ENCODE data around the gene KSR2.
A peak's percentile ranks its signal among the peaks of the same experiment; 100 is the strongest.

Gene KSR2

DNA sequence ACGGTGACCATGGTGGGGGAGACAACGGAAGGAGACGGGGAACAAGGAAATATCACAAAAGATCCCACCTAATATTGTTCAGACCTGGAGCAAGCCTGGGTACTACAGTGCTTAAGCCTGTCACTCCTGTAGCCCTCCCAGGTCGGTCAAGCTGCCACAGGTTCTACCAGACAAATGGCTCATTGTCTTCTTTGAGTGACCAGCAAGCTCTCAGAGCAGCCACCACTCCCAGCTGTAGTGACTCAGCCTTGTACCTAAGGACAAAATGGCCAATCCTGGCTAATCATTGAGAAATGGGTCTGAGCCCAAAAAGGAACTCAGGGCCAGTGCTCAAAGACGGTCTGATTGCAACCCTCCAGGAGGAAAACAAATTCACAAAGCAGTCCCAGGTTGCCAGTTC, 368.9 kb downstream of the KSR2 start:
- no peak for DNase-seq

DNA sequence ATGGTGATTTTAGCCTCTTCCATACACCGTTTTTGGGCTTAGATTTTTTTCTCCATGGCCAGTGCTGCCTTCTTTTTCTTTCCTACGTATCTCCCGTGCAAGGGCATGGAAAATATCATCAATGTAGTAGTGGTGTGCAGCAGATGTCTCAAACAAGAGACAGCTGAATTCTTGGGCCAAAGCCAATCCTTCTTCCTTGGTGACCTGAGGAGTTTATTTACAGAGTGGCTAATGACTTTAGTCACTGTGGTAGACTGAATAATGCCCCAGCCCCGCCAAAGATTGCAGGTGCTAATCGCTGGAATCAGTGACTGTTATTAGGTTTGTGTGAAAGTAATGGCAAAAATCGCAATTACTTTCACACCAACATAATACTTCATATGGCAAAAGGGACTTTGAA, 371.8 kb downstream of the KSR2 start:
- peak; percentile 25 for DNase-seq

GRCh38 chr12:117595751-117596150, 373.0 kb downstream of the KSR2 start:
- DNase-seq: no peak

DNA sequence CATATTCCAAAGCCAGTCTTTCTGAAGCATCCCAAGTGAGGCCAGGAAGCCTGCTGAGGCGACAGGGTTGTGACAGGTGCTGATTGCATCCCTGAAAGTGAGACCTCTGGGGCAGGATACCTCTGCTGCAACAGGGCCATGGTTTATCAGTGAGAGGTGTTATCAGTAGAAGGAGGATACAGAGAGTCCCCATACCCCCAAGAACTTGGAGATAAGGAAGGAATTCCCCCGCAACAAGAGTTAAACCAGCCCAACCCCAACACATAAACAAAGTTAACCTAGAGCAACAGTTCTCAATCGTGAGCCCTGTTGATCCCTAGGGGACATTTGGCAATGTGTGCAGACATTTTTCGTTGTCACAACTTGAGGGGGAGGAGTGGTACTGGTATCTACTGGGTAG, 374.3 kb downstream of the KSR2 start:
- no peak for DNase-seq

DNA sequence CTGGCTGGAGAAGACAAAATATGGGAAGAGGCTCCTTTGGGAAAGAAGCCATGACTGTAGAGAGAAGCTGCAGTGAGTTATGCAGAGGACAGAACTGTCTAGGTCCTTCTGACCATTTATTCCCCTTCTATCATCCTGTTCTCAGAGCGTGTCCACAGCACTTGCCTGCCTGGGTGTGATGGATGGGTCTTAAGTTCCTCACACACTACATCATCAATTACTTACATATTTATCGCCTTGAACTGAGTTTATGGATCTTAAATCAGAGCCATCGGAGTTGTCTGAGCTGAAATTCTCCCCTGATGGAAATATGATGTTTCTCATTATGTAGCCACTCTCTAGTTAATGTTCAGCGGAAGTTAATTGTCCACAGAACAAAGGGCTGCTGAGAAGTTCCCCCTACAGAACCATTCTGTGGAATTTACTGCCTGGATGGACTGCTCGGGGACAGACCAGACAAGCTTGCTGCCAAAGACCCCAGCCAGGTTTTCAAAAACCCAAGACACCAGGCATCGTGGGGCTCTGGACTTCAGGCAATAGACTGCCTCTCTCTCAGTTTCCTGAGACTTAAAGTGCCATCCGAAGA, 374.9 kb downstream of the KSR2 start:
- no peak for DNase-seq

GRCh38 chr12:117592588-117593305, 376.0 kb downstream of the KSR2 start:
- DNase-seq: no peak

- no peak for DNase-seq
Observed at GRCh38 chr12:117590999-117591398, 377.8 kb downstream of the KSR2 start.

- DNase-seq: no peak
Observed at GRCh38 chr12:117590386-117590785, 378.4 kb downstream of the KSR2 start.

DNA sequence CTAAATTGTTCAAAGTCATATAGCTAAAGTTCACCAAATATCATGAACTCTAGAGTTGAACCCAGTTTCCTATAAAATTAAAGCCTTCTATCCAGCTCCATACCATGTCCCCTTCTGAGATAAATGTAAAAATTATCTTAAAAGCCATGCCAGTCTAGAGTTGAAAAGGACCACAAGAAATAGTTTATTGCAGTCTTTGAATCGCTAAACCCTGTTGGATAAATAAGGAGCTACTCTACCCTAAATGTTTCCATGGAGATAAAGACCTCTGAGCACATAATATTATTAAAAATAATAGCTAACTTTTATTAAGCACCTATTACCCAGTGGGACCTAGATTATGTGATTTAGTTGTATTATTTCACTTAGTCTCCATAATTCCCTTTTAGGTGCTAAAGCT, 379.8 kb downstream of the KSR2 start:
- DNase-seq: no peak

DNA sequence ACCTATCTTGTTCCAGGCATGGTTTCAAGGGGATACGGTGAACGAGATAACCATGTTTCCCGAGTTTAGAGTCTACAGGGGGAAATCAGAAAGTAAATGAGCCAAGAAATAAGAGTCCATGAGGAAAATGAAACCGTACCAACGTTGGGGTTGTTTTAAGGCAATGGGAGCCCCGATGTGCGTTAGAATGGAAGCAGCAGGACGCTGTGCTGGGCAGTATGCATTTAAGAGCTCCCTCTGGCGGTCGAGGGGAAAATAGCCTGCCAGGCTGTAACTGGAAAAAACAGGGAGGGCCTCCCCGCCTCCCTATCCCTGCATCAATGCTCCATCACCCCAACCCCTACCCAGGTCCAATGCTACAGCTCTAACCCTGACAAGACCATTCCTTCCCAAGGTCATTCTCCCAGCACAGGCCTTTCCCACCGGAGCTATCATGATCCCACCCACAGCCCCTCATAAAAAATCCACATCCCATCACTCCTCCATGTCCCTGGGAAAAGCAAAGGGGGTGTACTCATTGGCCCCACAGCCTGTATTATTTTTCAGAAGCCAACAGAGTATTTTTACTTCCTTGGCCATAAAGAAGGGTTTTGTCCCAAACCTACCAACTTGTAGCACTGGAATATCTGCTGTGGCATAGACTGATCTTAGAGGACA, 381.0 kb downstream of the KSR2 start:
- DNase-seq: no peak

DNA sequence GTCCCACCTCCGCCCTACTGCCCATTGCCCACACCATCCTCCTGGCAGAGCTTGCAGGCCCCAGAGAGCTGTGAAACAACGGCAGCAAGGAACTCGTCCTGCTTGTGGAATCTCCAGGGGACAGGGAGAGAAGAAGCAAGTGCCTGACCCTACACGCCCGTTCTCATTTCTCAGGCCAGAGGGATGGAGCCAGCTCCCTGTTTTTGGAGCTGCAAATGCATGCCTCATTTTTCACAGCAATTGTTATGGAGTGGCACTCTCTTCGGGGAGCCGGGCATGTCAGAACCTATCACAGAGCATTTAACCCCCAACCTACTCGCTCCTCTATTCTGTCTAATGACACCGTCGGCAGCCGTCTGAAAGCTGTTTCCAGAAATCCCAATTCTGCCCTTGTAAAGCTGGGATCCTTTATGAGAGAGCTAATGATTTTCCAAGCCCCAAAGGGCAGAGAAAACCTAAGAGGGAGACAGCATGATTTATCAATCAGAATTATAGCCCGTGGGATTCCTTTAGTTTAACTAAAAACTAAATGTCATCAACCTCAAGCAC, 385.0 kb downstream of the KSR2 start:
- DNase-seq: peak; percentile 67

DNA sequence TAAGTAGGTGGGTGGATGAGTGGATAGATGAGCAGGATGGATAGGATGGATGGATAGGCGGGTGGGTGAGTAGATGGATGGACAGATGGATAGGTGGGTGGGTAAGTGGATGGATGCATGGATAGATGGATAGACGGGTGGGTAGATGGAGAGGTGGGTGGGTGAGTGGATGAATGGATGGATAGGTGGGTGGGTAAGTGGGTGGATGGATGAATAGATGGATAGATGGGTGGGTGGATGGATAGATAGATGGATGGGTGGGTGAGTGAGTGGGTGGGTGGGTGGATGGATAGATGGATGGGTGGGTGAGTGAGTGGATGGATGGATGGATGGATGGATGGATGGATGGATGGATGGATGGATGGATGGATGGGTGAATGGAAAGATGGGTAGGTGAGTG, 385.7 kb downstream of the KSR2 start:
- DNase-seq: no peak

GRCh38 chr12:117582135-117582784, 386.5 kb downstream of the KSR2 start:
- DNase-seq: no peak

DNA sequence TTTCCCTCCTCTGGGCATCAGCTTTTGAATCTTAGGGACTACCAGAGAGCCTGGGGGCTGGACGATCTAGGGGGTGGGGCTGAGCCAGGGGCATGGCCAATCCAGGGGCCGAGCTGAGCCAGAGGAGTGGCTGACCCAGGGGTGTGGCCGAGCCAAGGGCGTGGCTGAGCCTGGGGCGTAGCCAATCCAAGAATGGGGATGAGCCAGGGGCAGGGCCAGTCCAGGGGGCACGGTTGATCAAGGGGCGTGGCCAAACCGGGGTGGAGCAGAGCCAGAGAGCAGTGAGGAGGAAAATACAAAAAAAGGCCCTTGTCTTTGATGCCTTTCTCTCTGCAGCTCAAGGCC, 388.1 kb downstream of the KSR2 start:
- no peak for DNase-seq

DNA sequence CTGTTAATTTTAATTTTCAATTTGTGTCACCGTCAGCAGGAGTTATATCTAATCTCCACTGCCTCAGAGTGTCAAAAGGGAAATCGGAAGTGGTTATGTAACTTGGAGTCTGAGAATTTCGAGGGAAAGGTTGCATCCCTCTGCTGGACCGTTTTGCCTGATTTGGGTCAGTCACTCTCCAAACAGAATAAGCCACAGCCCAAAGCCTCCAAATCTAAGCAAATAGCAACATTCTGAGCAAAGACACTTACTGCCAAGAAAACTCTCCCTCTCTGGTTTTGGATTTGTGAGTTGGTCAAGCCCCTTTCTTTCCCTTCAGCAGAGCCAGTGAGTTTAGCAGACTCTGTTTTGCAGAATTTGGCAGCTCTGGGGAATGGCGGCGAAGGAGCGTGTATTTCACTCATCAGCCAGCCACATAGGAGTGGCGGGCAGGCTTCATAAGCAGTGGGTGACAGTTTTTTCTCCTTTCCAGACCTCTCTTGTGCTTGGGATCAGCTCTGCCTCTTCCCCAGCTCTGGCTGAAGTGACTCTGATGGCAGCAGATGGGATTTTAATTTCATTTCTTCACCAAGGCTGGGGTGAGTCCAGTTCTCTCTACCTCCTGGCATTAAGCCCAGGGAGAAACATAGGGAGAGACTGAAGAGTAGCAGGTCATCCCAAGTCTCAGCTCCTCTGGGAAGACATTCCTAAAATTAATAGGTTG, 388.6 kb downstream of the KSR2 start:
- DNase-seq: no peak

DNA sequence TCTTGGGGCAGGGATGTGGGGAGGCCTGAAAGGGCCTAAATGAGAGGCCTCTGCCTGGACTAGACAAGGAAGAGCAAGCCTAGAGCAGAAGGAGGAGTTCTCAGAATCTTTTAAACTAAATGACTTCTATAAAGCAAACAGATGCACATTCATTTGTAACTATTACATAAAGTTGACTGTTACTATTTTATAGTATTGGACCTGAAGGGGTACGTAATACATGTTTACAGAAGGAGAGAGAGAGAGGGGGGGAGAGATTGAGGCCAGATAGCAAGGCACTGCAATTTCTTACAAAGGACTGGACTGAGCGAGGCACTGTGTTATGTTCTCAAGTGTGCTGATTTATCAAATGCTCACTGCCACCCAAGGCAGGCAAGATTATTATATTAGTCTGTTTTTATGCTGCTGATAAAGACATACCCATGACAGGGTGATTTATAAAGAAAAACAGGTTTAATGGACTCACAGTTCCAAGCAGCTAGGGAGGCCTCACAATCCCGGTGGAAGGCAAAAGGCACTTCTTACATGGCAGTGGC, 391.6 kb downstream of the KSR2 start:
- no peak for DNase-seq

- no peak for DNase-seq
Observed at GRCh38 chr12:117576053-117576452, 392.7 kb downstream of the KSR2 start.

DNA sequence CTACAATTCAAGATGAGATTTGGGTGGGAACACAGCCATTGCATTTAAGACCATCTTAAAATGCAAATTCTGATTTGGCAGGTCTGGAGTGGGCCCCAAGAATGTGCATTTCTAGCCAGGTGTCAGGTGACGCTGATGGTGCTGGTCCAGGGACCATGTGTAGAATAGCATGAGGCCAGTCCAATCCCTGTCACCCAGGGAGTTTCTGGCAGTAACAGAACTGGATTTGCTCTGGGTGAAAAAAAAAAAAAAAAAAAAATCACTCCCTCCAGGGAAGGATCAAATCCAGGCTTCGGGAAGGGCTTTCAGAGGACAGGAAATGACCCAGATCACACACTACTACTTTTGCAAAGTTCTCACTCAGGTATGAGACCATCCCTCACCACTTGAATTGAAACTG, 394.1 kb downstream of the KSR2 start:
- DNase-seq: no peak

DNA sequence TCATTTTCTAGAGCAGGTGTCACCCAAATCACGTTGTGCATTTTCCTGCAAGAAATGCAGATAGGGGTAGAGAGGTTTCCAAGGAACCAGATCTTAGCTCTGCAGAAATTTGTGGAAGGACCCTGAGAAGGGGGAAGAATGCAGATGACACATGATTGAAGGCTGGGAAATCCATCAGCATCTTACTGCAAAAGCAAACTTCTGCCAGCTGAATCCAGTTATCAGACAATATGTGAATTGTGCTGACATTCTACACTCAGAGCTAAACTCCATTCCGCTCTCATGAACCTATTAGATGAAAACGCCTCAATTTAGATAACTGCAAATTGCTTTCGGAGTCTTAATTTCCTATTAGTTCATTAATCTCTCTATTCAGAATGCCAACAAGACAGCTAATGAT, 396.0 kb downstream of the KSR2 start:
- DNase-seq: no peak

DNA sequence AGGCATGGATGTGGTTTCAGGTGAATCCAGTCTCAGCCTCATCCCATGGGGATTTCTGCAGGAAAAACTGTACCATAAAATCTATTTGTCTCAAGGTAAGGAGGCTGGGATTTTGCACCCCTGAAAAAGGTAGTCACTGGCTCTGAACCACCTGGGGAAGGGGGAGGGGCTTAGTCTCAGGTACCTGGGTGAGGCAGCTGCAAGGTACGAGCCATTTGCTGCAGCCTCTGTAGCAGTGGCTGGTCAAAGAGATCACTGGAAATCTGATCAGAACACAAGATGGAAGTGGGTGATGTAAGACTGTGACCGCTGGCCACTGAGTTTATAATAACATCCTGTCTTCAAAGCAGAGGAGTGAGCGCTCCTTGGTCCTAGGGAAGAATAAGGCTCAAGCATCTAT, 397.5 kb downstream of the KSR2 start:
- DNase-seq: no peak

DNA sequence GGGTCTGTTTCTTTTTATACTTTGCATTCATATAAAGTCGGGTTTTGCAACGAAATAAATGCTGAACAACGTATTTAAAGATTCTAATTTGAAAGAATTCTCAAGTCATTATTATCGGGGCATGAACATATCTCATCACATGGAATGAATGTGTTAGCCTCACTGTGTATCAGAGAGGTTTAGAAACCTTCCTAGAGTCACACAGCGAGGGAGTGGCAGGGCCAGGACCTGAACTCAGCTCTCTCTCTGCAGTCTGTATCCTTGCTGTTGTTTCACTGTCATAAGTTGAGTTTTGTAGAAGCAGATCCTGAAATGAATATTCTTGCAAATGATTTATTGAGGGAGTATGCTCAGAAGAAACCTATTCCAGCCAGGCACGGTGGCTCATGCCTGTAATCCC, 398.2 kb downstream of the KSR2 start:
- DNase-seq: no peak

GRCh38 chr12:117567644-117568216, 401.1 kb downstream of the KSR2 start:
- DNase-seq: no peak

GRCh38 chr12:117564881-117565280, 403.9 kb downstream of the KSR2 start:
- DNase-seq: no peak
